Esophagus squamous epithelium (tissue), 5 donors: ENCODE measurements around the gene ZNF541. TPM values are rescaled to one million over a fixed set of nuclear protein-coding genes. Genes with fewer than 3 reads are reported as not detected.

Source experiments
- DNase-seq: peaks from one replicate; lab custom pipeline; 2025; lab: John Stamatoyannopoulos, UW
- H3K27ac ChIP-seq, 4 donors: fragments of 200-600 bp; sonication (generic); one replicate each; pipeline ENCODE4 v1.5.1; 2016 to 2019; ENCODE audit warnings: mild to moderate bottlenecking in 1 of 4
- H3K27me3 ChIP-seq, 4 donors: fragments of 200-600 bp; sonication (generic); 1 replicate in 3 of 4; 2 replicates in 1 of 4; pipeline versions ENCODE4 v1.5.1 to v1.6.0; 2017 to 2021; ENCODE audit warnings: antibody characterized with exemption in 1 of 4
- H3K36me3 ChIP-seq, 3 donors: fragments of 200-600 bp; sonication (generic); one replicate each; pipeline ENCODE4 v1.5.1; 2016 to 2019
- H3K4me1 ChIP-seq, 3 donors: fragments of 200-600 bp; sonication (generic); one replicate each; pipeline ENCODE4 v1.5.1; 2017 to 2019
- H3K4me3 ChIP-seq, 4 donors: fragments of 200-600 bp; sonication (generic); 1 replicate in 3 of 4; 2 replicates in 1 of 4; pipeline ENCODE4 v1.5.1; 2016 to 2019; ENCODE audit warnings: mild to moderate bottlenecking in 2 of 4, moderate library complexity in 1 of 4
- H3K9me3 ChIP-seq, 3 donors: fragments of 200-600 bp; sonication (generic); one replicate each; pipeline ENCODE4 v1.5.1; 2016 to 2019
- CTCF ChIP-seq, 6 experiments: fragments of 450-650 bp in 4 of 6; fragments of 200-600 bp in 2 of 6; sonication (generic) in 2 of 6; IDR thresholded peaks; one replicate each; pipeline ENCODE4 v1.5.1; 2016 to 2019; ENCODE audit warnings: antibody characterized with exemption in 6 of 6, mild to moderate bottlenecking in 4 of 6, moderate library complexity in 4 of 6
- POLR2A ChIP-seq, 4 donors: fragments of 450-650 bp; IDR thresholded peaks; one replicate each; pipeline ENCODE4 v1.6.1; 2017; ENCODE audit warnings: antibody characterized with exemption in 4 of 4, mild to moderate bottlenecking in 4 of 4, moderate library complexity in 3 of 4
- WGBS, 2 donors: methylation state at CpG; one replicate each; pipeline ENCODE4 v1.1.5; 2018; 5-methylcytosine and 5-hydroxymethylcytosine counted together
- intact Hi-C: fragments of 100-400 bp; cut with DNase I; formaldehyde crosslinking; loops from one replicate; pipeline ENCODE4 v1.15.0; 2022
- total RNA-seq, 4 donors: library from RNA; depleted of rRNA; stranded (reverse); fragments of >200 nt; gene quantifications; one replicate each; pipeline ENCODE4 v1.1.0, GENCODE V29; 2016
- donor health status: DM: yes; HTN: yes; CAD: no.

ZNF541 gene
- total RNA-seq, 4 donors from 2014 or later: 0.04 TPM; not detected in 3

DNA sequence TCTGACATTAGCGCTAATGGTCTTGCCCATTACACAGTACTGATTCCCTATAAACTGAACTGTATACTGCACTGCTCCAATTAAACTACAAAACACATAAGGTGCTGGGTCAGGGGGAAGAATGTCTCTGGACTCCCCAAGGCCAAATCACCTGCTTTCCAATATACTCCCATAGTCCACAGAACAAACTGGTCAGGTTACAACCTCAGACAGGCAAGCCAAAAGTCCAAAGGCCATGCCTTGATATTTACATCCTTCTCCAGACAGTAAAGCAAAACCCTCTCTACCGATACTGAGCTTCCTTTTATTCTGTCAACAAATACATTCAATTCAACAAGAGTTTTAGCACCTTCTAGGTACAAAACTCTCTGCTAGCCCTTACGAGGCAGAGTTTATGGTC lies 8.9 kb downstream of the ZNF541 start:
- no peak for DNase-seq
- Histone ChIP-seq H3K4me1 (peaks cover 0 to 12% (median 0%) of the 10 kb centered on the region in 3 donors), H3K9me3 (no peaks in the 10 kb centered on the region), H3K36me3 (no peaks in the 10 kb centered on the region), H3K4me3 (no peak overlapping the region), H3K27ac (no peak overlapping the region), H3K27me3 (no peaks in the 10 kb centered on the region)
- intact Hi-C loops: no loop called here
- 75 to 82% methylated on average over 3 of the region's 3 CpGs for WGBS, 2 donors
- TF ChIP-seq CTCF (IDR thresholded peaks at IDR 0.05): no peak
- no peak for TF ChIP-seq POLR2A (IDR thresholded peaks at IDR 0.05)

GRCh38 chr19:47561440-47562057 lies 11.4 kb downstream of the ZNF541 start:
- 76 to 89% methylated on average over 6 to 7 of the region's 7 CpGs for WGBS, 2 donors
- no peak overlapping the region for H3K27ac ChIP-seq
- H3K36me3 ChIP-seq: no peaks in the 10 kb centered on the region
- intact Hi-C loops: no loop called here
- no peak overlapping the region for H3K4me3 ChIP-seq
- no peaks in the 10 kb centered on the region for H3K27me3 ChIP-seq
- peaks cover 0 to 12% (median 0%) of the 10 kb centered on the region in 3 donors for H3K4me1 ChIP-seq
- no peak for TF ChIP-seq POLR2A (IDR thresholded peaks at IDR 0.05)
- TF ChIP-seq CTCF (IDR thresholded peaks at IDR 0.05): no peak
- no peak for DNase-seq
- no peaks in the 10 kb centered on the region for H3K9me3 ChIP-seq

GRCh38 chr19:47560999-47561398 lies 11.9 kb downstream of the ZNF541 start:
- intact Hi-C loops: no loop called here
- WGBS, 2 donors: 56 to 60% methylated on average over 2 of the region's 2 CpGs
- DNase-seq: no peak
- Histone ChIP-seq H3K27me3 (no peaks in the 10 kb centered on the region), H3K36me3 (no peaks in the 10 kb centered on the region), H3K4me1 (peaks cover 0 to 12% (median 0%) of the 10 kb centered on the region in 3 donors), H3K27ac (no peak overlapping the region), H3K4me3 (no peak overlapping the region), H3K9me3 (no peaks in the 10 kb centered on the region)
- no peak for TF ChIP-seq POLR2A (IDR thresholded peaks at IDR 0.05)
- TF ChIP-seq CTCF (IDR thresholded peaks at IDR 0.05): no peak

DNA sequence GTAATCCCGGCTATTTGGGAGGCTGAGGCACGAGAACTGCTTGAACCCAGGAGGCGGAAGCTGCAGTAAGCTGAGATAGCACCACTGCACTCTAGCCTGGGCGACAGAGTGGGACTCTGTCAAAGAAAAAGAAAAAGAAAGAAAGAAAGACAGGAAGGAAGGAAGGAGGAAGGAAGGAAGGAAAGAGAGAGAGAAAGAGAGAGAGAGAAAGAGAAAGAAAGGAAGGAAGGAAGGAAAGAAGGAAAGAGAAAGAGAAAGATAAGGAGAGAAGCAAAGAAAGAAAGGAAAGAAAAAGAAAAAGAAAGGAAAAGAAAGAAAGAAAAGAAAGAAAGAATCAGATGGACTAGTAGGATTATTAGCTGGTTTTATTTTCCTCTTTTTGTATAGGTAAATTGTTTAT lies 22.8 kb downstream of the ZNF541 start:
- Histone ChIP-seq H3K4me3 (no peak overlapping the region), H3K36me3 (no peaks in the 10 kb centered on the region), H3K9me3 (no peaks in the 10 kb centered on the region), H3K27ac (no peak overlapping the region), H3K27me3 (peaks cover 0 to 16% (median 0%) of the 10 kb centered on the region in 4 donors), H3K4me1 (peaks cover 0 to 12% (median 4%) of the 10 kb centered on the region in 3 donors)
- TF ChIP-seq CTCF (IDR thresholded peaks at IDR 0.05) (no peak), POLR2A (IDR thresholded peaks at IDR 0.05) (no peak)
- intact Hi-C loops: no loop called here
- WGBS, 2 donors: 75 to 84% methylated on average over 4 of the region's 4 CpGs
- no peak for DNase-seq

GRCh38 chr19:47549261-47549862 lies 23.6 kb downstream of the ZNF541 start:
- Histone ChIP-seq H3K9me3 (no peaks in the 10 kb centered on the region), H3K36me3 (no peaks in the 10 kb centered on the region), H3K27me3 (peaks cover 0 to 23% (median 0%) of the 10 kb centered on the region in 4 donors), H3K27ac (no peak overlapping the region), H3K4me3 (no peak overlapping the region), H3K4me1 (peaks cover 0 to 16% (median 8%) of the 10 kb centered on the region in 3 donors)
- intact Hi-C loops: no loop called here
- WGBS, 2 donors: 77 to 81% methylated on average over 12 to 13 of the region's 13 CpGs
- DNase-seq: no peak
- no peak for TF ChIP-seq POLR2A (IDR thresholded peaks at IDR 0.05)
- TF ChIP-seq CTCF (IDR thresholded peaks at IDR 0.05): no peak
